ENCODE measurements around the gene FAM53A.
"Not testable (repeated sequence)": the region's sequence is repeated elsewhere in the genome, so short reads cannot be mapped to it uniquely, and the experiment has no call there.

Gene FAM53A

GRCh38 chr4:1705732-1706131, 21.6 kb upstream of the FAM53A start:
- Histone ChIP-seq H3K27ac (ENCODE audit: low read length, poor library complexity, severe bottlenecking) (no peak overlapping the region), H2BK120ac (ENCODE audit: low read depth, low read length) (no peak overlapping the region)
- DNase-seq: no peak

GRCh38 chr4:1703867-1704266, 19.8 kb upstream of the FAM53A start:
- Histone ChIP-seq H3K18ac (ENCODE audit: low read depth in 1 of 2, low read length in 2 of 2) (no peak overlapping the region), H2AK5ac (ENCODE audit: low read length, severe bottlenecking) (no peak overlapping the region), H2BK120ac (ENCODE audit: low read depth, low read length) (no peak overlapping the region), H2AFZ (ENCODE audit: low read depth, low read length) (no peak overlapping the region), H4K8ac (ENCODE audit: low read length) (no peak overlapping the region), H3K27ac (ENCODE audit: low read length, poor library complexity, severe bottlenecking) (no peak overlapping the region), H3K9me3 (ENCODE audit: control insufficient read depth, low read length) (no peaks in the 10 kb centered on the region), H3K4me1 (ENCODE audit: control insufficient read depth, insufficient read depth, low read depth, low read length) (peaks cover 1% of the 10 kb centered on the region), H2BK15ac (ENCODE audit: low read depth, poor library complexity, severe bottlenecking) (no peak overlapping the region), H3K4me2 (ENCODE audit: low read length, poor library complexity, severe bottlenecking) (no peak overlapping the region), H3K4ac (ENCODE audit: low read depth in 1 of 2, low read length in 2 of 2) (no peak overlapping the region), H3K27me3 (ENCODE audit: control insufficient read depth in 1 of 2, insufficient read depth in 1 of 2, low read length in 2 of 2) (no peaks in the 10 kb centered on the region), H2BK12ac (ENCODE audit: low read length in 2 of 2) (no peak overlapping the region), H3K14ac (ENCODE audit: low read length in 2 of 2) (no peak overlapping the region), H3K23ac (ENCODE audit: low read length in 2 of 2) (no peak overlapping the region), H3K4me3 (ENCODE audit: insufficient read depth in 1 of 2, low read depth in 1 of 2, low read length in 2 of 2) (no peak overlapping the region), H3K79me1 (replicated peaks; ENCODE audit: low read length, poor library complexity, severe bottlenecking) (peaks cover 16% of the 10 kb centered on the region), H3K36me3 (ENCODE audit: control insufficient read depth in 1 of 2, insufficient read depth in 2 of 2, low read depth in 1 of 2, low read length in 2 of 2) (peaks cover 29 to 75% of the 10 kb centered on the region in 2 experiments), H2BK5ac (ENCODE audit: low read depth, low read length, poor library complexity, severe bottlenecking) (no peak overlapping the region), H3K9ac (ENCODE audit: low read length) (no peak overlapping the region), H4K91ac (ENCODE audit: low read length) (no peak overlapping the region)
- no peak for DNase-seq
- WGBS: 91% methylated on average over 1 of the region's 1 CpG

More at GRCh38 chr4:1705732-1706131, 21.6 kb upstream of the FAM53A start:
- Histone ChIP-seq H4K8ac (ENCODE audit: low read length) (no peak overlapping the region), H3K14ac (ENCODE audit: low read length in 2 of 2) (no peak overlapping the region), H3K9me3 (ENCODE audit: control insufficient read depth, low read length) (no peaks in the 10 kb centered on the region), H3K36me3 (ENCODE audit: control insufficient read depth in 1 of 2, insufficient read depth in 2 of 2, low read depth in 1 of 2, low read length in 2 of 2) (peaks cover 30 to 62% of the 10 kb centered on the region in 2 experiments), H2BK15ac (ENCODE audit: low read depth, poor library complexity, severe bottlenecking) (no peak overlapping the region), H3K4ac (ENCODE audit: low read depth in 1 of 2, low read length in 2 of 2) (no peak overlapping the region), H3K4me3 (ENCODE audit: insufficient read depth in 1 of 2, low read depth in 1 of 2, low read length in 2 of 2) (no peak overlapping the region), H2BK12ac (ENCODE audit: low read length in 2 of 2) (no peak overlapping the region), H3K18ac (ENCODE audit: low read depth in 1 of 2, low read length in 2 of 2) (no peak overlapping the region), H2AFZ (ENCODE audit: low read depth, low read length) (no peak overlapping the region), H3K23ac (ENCODE audit: low read length in 2 of 2) (no peak overlapping the region), H4K91ac (ENCODE audit: low read length) (no peak overlapping the region), H3K4me2 (ENCODE audit: low read length, poor library complexity, severe bottlenecking) (no peak overlapping the region), H3K4me1 (ENCODE audit: control insufficient read depth, insufficient read depth, low read depth, low read length) (peaks cover 8% of the 10 kb centered on the region), H3K79me1 (replicated peaks; ENCODE audit: low read length, poor library complexity, severe bottlenecking) (peaks cover 11% of the 10 kb centered on the region), H2AK5ac (ENCODE audit: low read length, severe bottlenecking) (no peak overlapping the region), H3K27me3 (ENCODE audit: control insufficient read depth in 1 of 2, insufficient read depth in 1 of 2, low read length in 2 of 2) (no peaks in the 10 kb centered on the region), H3K9ac (ENCODE audit: low read length) (no peak overlapping the region), H2BK5ac (ENCODE audit: low read depth, low read length, poor library complexity, severe bottlenecking) (no peak overlapping the region)
- WGBS: 97% methylated on average over 6 of the region's 6 CpGs

GRCh38 chr4:1701671-1702070, 17.6 kb upstream of the FAM53A start:
- H3K79me1 ChIP-seq (replicated peaks; ENCODE audit: low read length, poor library complexity, severe bottlenecking): peaks cover 25% of the 10 kb centered on the region
- WGBS: 97% methylated on average over 8 of the region's 8 CpGs
- not testable (repeated sequence) for H2AK5ac ChIP-seq (ENCODE audit: low read length, severe bottlenecking); H3K18ac ChIP-seq (ENCODE audit: low read depth in 1 of 2, low read length in 2 of 2); H2BK120ac ChIP-seq (ENCODE audit: low read depth, low read length); H3K4ac ChIP-seq (ENCODE audit: low read depth in 1 of 2, low read length in 2 of 2); H3K4me1 ChIP-seq (ENCODE audit: control insufficient read depth, insufficient read depth, low read depth, low read length); H3K27me3 ChIP-seq (ENCODE audit: control insufficient read depth in 1 of 2, insufficient read depth in 1 of 2, low read length in 2 of 2); H3K14ac ChIP-seq (ENCODE audit: low read length in 2 of 2); H3K4me2 ChIP-seq (ENCODE audit: low read length, poor library complexity, severe bottlenecking); H2BK12ac ChIP-seq (ENCODE audit: low read length in 2 of 2); H2BK5ac ChIP-seq (ENCODE audit: low read depth, low read length, poor library complexity, severe bottlenecking); H3K9me3 ChIP-seq (ENCODE audit: control insufficient read depth, low read length); H3K23ac ChIP-seq (ENCODE audit: low read length in 2 of 2); H4K91ac ChIP-seq (ENCODE audit: low read length); DNase-seq; H3K4me3 ChIP-seq (ENCODE audit: insufficient read depth in 1 of 2, low read depth in 1 of 2, low read length in 2 of 2); H3K27ac ChIP-seq (ENCODE audit: low read length, poor library complexity, severe bottlenecking); H2BK15ac ChIP-seq (ENCODE audit: low read depth, poor library complexity, severe bottlenecking); H4K8ac ChIP-seq (ENCODE audit: low read length); H2AFZ ChIP-seq (ENCODE audit: low read depth, low read length); H3K9ac ChIP-seq (ENCODE audit: low read length)
- peaks cover 43 to 93% of the 10 kb centered on the region in 2 experiments for H3K36me3 ChIP-seq (ENCODE audit: control insufficient read depth in 1 of 2, insufficient read depth in 2 of 2, low read depth in 1 of 2, low read length in 2 of 2)

GRCh38 chr4:1695913-1696312, 11.8 kb upstream of the FAM53A start:
- Histone ChIP-seq H2BK12ac (ENCODE audit: low read length in 2 of 2) (no peak overlapping the region), H4K91ac (ENCODE audit: low read length) (no peak overlapping the region), H4K8ac (ENCODE audit: low read length) (no peak overlapping the region), H2BK5ac (ENCODE audit: low read depth, low read length, poor library complexity, severe bottlenecking) (no peak overlapping the region), H3K18ac (ENCODE audit: low read depth in 1 of 2, low read length in 2 of 2) (no peak overlapping the region), H3K79me1 (replicated peaks; ENCODE audit: low read length, poor library complexity, severe bottlenecking) (peaks cover 38% of the 10 kb centered on the region), H3K9ac (ENCODE audit: low read length) (no peak overlapping the region), H3K4me1 (ENCODE audit: control insufficient read depth, insufficient read depth, low read depth, low read length) (no peaks in the 10 kb centered on the region), H3K4me3 (ENCODE audit: insufficient read depth in 1 of 2, low read depth in 1 of 2, low read length in 2 of 2) (no peak overlapping the region), H3K4ac (ENCODE audit: low read depth in 1 of 2, low read length in 2 of 2) (no peak overlapping the region), H2AFZ (ENCODE audit: low read depth, low read length) (no peak overlapping the region), H3K23ac (ENCODE audit: low read length in 2 of 2) (peak overlapping the region in 1 of 2 experiments; percentile 70), H2BK15ac (ENCODE audit: low read depth, poor library complexity, severe bottlenecking) (no peak overlapping the region), H3K27me3 (ENCODE audit: control insufficient read depth in 1 of 2, insufficient read depth in 1 of 2, low read length in 2 of 2) (no peaks in the 10 kb centered on the region), H3K14ac (ENCODE audit: low read length in 2 of 2) (no peak overlapping the region), H3K9me3 (ENCODE audit: control insufficient read depth, low read length) (no peaks in the 10 kb centered on the region), H3K4me2 (ENCODE audit: low read length, poor library complexity, severe bottlenecking) (no peak overlapping the region), H2AK5ac (ENCODE audit: low read length, severe bottlenecking) (no peak overlapping the region), H2BK120ac (ENCODE audit: low read depth, low read length) (no peak overlapping the region), H3K36me3 (ENCODE audit: control insufficient read depth in 1 of 2, insufficient read depth in 2 of 2, low read depth in 1 of 2, low read length in 2 of 2) (peaks cover 66 to 91% of the 10 kb centered on the region in 2 experiments), H3K27ac (ENCODE audit: low read length, poor library complexity, severe bottlenecking) (no peak overlapping the region)
- DNase-seq: no peak
- WGBS: 94% methylated on average over 5 of the region's 5 CpGs
